HG02870 (cell line): ENCODE measurements around the gene MFSD2B.

Experiments
- ATAC-seq: cut with Tn5 transposase; IDR thresholded peaks from one replicate; pipeline ENCODE4 v1.9.1; 2021; ENCODE audit warnings: mild to moderate bottlenecking, moderate library complexity; ENCODE audit not compliant: unreplicated experiment

Gene MFSD2B

GRCh38 chr2:24050041-24050979 is 40.4 kb downstream of the MFSD2B start:
- no peak for ATAC-seq

GRCh38 chr2:24051833-24052232 is 41.9 kb downstream of the MFSD2B start:
- no peak for ATAC-seq

GRCh38 chr2:24052951-24053350 is 43.1 kb downstream of the MFSD2B start:
- ATAC-seq: no peak

- no peak for ATAC-seq
These were observed 44.6 kb downstream of the MFSD2B start for GRCh38 chr2:24054366-24055010.

- no peak for ATAC-seq
These were observed 45.9 kb downstream of the MFSD2B start for GRCh38 chr2:24055750-24056149.

- no peak for ATAC-seq
These were observed 48.8 kb downstream of the MFSD2B start for GRCh38 chr2:24058564-24059271.

GRCh38 chr2:24065341-24065740 is 55.5 kb downstream of the MFSD2B start:
- ATAC-seq: no peak

- no peak for ATAC-seq
These were observed 62.4 kb downstream of the MFSD2B start for GRCh38 chr2:24072259-24072658.

- ATAC-seq: no peak
These were observed 63.9 kb downstream of the MFSD2B start for GRCh38 chr2:24073816-24074215.

- ATAC-seq: no peak
These were observed 65.4 kb downstream of the MFSD2B start for GRCh38 chr2:24075259-24075658.
